T-helper 22 cell (primary cell): ENCODE data around the gene DHDDS.

Experiments used
- DNase-seq: peaks from one replicate; pipeline ENCODE4 v3.0.0-alpha.2; 2020; ENCODE audit warnings: low read depth

DHDDS gene

GRCh38 chr1:26417111-26417759 lies 14.9 kb upstream of the DHDDS start:
- DNase-seq = peak; percentile 59

- no peak for DNase-seq
Observed at GRCh38 chr1:26418865-26419349, 13.2 kb upstream of the DHDDS start.

GRCh38 chr1:26419494-26419893 lies 12.6 kb upstream of the DHDDS start:
- DNase-seq = no peak

GRCh38 chr1:26429721-26430120 lies 2.4 kb upstream of the DHDDS start:
- no peak for DNase-seq

- no peak for DNase-seq
Observed at GRCh38 chr1:26432793-26433192, 672 bp downstream of the DHDDS start.

GRCh38 chr1:26434161-26434752 lies 2.1 kb downstream of the DHDDS start:
- no peak for DNase-seq

- DNase-seq = no peak
Observed at GRCh38 chr1:26438041-26438440, 5.9 kb downstream of the DHDDS start.

GRCh38 chr1:26440259-26440658 lies 8.1 kb downstream of the DHDDS start:
- DNase-seq = no peak

GRCh38 chr1:26449868-26450267 lies 17.7 kb downstream of the DHDDS start:
- no peak for DNase-seq

- DNase-seq = no peak
Observed at GRCh38 chr1:26450908-26451307, 18.8 kb downstream of the DHDDS start.

GRCh38 chr1:26452459-26453183 lies 20.5 kb downstream of the DHDDS start:
- DNase-seq = no peak

GRCh38 chr1:26459148-26459547 lies 27.0 kb downstream of the DHDDS start:
- no peak for DNase-seq

- no peak for DNase-seq
Observed at GRCh38 chr1:26459573-26460031, 27.5 kb downstream of the DHDDS start.

- no peak for DNase-seq
Observed at GRCh38 chr1:26468911-26469310, 36.8 kb downstream of the DHDDS start.

- DNase-seq = no peak
Observed at GRCh38 chr1:26469558-26469957, 37.4 kb downstream of the DHDDS start.

GRCh38 chr1:26470878-26471497 lies 38.9 kb downstream of the DHDDS start:
- DNase-seq = no peak

- DNase-seq = peak; percentile 4
Observed at GRCh38 chr1:26471498-26472319, 39.6 kb downstream of the DHDDS start.

- DNase-seq = peak; percentile 85
Observed at GRCh38 chr1:26472320-26472900, 40.3 kb downstream of the DHDDS start, which contains the start of gene HMGN2. HMGN2 (plus strand) TSS chr1:26472440; CDS start chr1:26472613, 173 bp downstream.

GRCh38 chr1:26472901-26473845 lies 41.1 kb downstream of the DHDDS start:
- peak; percentile 93 for DNase-seq

GRCh38 chr1:26474818-26475217 lies 42.7 kb downstream of the DHDDS start:
- no peak for DNase-seq
